Memory B cell (primary cell): ENCODE measurements around the gene AKR7A2.
"Not testable (repeated sequence)": the region's sequence is repeated elsewhere in the genome, so short reads cannot be mapped to it uniquely, and the experiment has no call there.

Source experiments
- ATAC-seq: fragments of 150-1000 bp; cut with Tn5 transposase; 2 replicates; pipeline ENCODE4 v1.10.0; 2021; ENCODE audit warnings: low read depth, mild to moderate bottlenecking, moderate library complexity
- DNase-seq, 2 donors: peaks; one replicate each; pipeline ENCODE4 v3.0.0; 2022; ENCODE audit warnings: low spot score in 2 of 2
- H3K27ac Mint-ChIP-seq: one replicate; pipeline ENCODE4 v1.8.0; 2022; ENCODE audit warnings: mild to moderate bottlenecking, moderate library complexity, mixed read lengths
- H3K27me3 Mint-ChIP-seq: one replicate; pipeline ENCODE4 v1.8.0; 2022; ENCODE audit warnings: mixed read lengths
- H3K36me3 Mint-ChIP-seq: one replicate; pipeline ENCODE4 v1.8.0; 2022; ENCODE audit warnings: mild to moderate bottlenecking, mixed read lengths
- H3K4me1 Mint-ChIP-seq: one replicate; pipeline ENCODE4 v1.8.0; 2022; ENCODE audit warnings: mixed read lengths
- H3K4me3 Mint-ChIP-seq: one replicate; pipeline ENCODE4 v1.8.0; 2022; ENCODE audit warnings: mild to moderate bottlenecking, moderate library complexity, mixed read lengths
- H3K9me3 Mint-ChIP-seq: one replicate; pipeline ENCODE4 v1.8.0; 2022; ENCODE audit warnings: mixed read lengths

Gene AKR7A2

GRCh38 chr1:19310720-19311502 is 1.0 kb downstream of the AKR7A2 start:
- Mint-ChIP-seq H3K4me3 (peak overlapping the region; percentile 88), H3K4me1 (peaks cover 34% of the 10 kb centered on the region), H3K36me3 (peaks cover 12% of the 10 kb centered on the region), H3K27ac (peak overlapping the region; percentile 42), H3K27me3 (no peaks in the 10 kb centered on the region), H3K9me3 (no peaks in the 10 kb centered on the region)
- no peak for ATAC-seq
- DNase-seq, result no peak

DNA sequence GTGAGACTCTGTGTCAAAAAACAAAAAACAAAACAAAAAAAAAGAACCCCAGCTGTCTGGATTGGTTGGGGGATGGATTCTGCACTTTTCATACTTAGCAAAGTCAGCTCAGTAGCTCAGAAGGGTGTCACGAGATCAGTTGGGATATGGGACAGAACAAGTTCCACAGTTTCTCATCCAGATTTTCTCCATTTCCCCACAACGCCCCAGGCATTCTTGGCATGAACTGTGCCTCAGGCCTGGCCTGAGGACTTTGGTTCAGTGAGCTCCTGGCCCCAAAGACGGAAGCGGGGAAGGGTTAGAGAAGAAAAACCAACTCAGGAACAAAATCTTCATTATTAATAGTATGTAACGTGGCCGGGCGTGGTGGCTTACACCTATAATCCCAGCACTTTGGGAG is 1.9 kb downstream of the AKR7A2 start:
- Mint-ChIP-seq H3K27me3 (no peaks in the 10 kb centered on the region), H3K4me1 (peaks cover 27% of the 10 kb centered on the region), H3K9me3 (no peaks in the 10 kb centered on the region), H3K4me3 (no peak overlapping the region), H3K27ac (no peak overlapping the region), H3K36me3 (peaks cover 18% of the 10 kb centered on the region)
- no peak for DNase-seq
- no peak for ATAC-seq

- no peak overlapping the region for H3K27ac Mint-ChIP-seq
- H3K27me3 Mint-ChIP-seq, result no peaks in the 10 kb centered on the region
- H3K9me3 Mint-ChIP-seq, result no peaks in the 10 kb centered on the region
- peaks cover 24% of the 10 kb centered on the region for H3K36me3 Mint-ChIP-seq
- H3K4me3 Mint-ChIP-seq, result no peak overlapping the region
- no peak for ATAC-seq
- peaks cover 19% of the 10 kb centered on the region for H3K4me1 Mint-ChIP-seq
- DNase-seq, result no peak
These were observed 2.7 kb downstream of the AKR7A2 start for GRCh38 chr1:19309123-19309813.

GRCh38 chr1:19308509-19308907 is 3.4 kb downstream of the AKR7A2 start:
- DNase-seq (no peak), ATAC-seq (no peak)
- Mint-ChIP-seq H3K36me3 (peaks cover 29% of the 10 kb centered on the region), H3K4me1 (peaks cover 13% of the 10 kb centered on the region), H3K27me3 (no peaks in the 10 kb centered on the region), H3K9me3 (no peaks in the 10 kb centered on the region), H3K27ac (no peak overlapping the region), H3K4me3 (no peak overlapping the region)

GRCh38 chr1:19307794-19308508 is 4.0 kb downstream of the AKR7A2 start:
- Mint-ChIP-seq H3K9me3 (no peaks in the 10 kb centered on the region), H3K4me1 (peaks cover 7% of the 10 kb centered on the region), H3K36me3 (peaks cover 32% of the 10 kb centered on the region), H3K27ac (no peak overlapping the region), H3K4me3 (no peak overlapping the region), H3K27me3 (no peaks in the 10 kb centered on the region)
- no peak for ATAC-seq
- DNase-seq, result no peak

GRCh38 chr1:19306941-19307340 is 5.0 kb downstream of the AKR7A2 start:
- no peak for ATAC-seq
- H3K27ac Mint-ChIP-seq, result no peak overlapping the region
- H3K27me3 Mint-ChIP-seq, result no peaks in the 10 kb centered on the region
- H3K4me1 Mint-ChIP-seq, result peaks cover 7% of the 10 kb centered on the region
- H3K4me3 Mint-ChIP-seq, result no peak overlapping the region
- no peaks in the 10 kb centered on the region for H3K9me3 Mint-ChIP-seq
- peaks cover 32% of the 10 kb centered on the region for H3K36me3 Mint-ChIP-seq
- no peak for DNase-seq

DNA sequence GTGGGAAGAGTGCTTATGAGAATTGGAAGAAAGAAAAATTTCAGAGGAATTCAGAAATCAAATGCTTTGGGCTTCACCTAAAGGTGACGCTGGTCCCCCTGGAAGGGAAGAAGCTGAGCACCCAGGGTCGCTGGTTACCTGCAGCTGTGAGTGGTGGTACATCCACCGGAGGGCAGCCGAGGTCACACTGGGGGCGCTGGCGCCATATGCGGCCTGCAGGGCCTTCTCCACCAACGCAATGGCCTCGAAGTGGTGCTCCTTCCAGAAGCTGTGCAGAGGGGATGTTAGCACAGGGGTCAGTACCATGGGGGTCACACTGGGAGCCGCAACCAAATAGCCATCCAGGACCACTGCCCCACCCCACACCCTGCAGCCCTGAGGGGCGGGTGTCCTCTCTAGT is 6.1 kb downstream of the AKR7A2 start:
- no peak for DNase-seq
- no peak for ATAC-seq
- H3K4me1 Mint-ChIP-seq, result peaks cover 2% of the 10 kb centered on the region
- H3K27ac Mint-ChIP-seq, result no peak overlapping the region
- no peaks in the 10 kb centered on the region for H3K9me3 Mint-ChIP-seq
- H3K4me3 Mint-ChIP-seq, result no peak overlapping the region
- no peaks in the 10 kb centered on the region for H3K27me3 Mint-ChIP-seq
- H3K36me3 Mint-ChIP-seq, result peaks cover 34% of the 10 kb centered on the region

GRCh38 chr1:19304081-19304480 is 7.9 kb downstream of the AKR7A2 start:
- not testable (repeated sequence) for H3K4me3 Mint-ChIP-seq, H3K27ac Mint-ChIP-seq, H3K27me3 Mint-ChIP-seq, ATAC-seq, H3K9me3 Mint-ChIP-seq, H3K4me1 Mint-ChIP-seq, DNase-seq
- H3K36me3 Mint-ChIP-seq, result peaks cover 36% of the 10 kb centered on the region

DNA sequence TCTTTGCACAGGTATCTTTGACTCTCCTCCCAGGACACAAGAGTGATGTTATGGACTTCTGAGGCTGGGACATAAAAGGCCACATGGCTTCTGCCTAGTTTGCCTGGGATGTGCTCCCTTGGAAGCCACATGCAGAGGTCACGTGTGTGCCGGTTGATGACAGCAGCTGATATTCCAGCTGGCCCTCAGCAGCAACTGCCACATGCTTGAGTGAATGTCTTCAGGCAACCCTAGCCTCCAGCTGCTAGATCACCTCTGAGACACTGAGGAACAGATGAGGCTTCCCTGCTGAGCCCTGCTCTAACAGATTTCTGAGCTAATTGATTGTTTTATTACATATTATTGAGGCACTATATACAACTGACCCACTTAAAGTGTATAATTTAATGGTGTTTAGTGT is 11.7 kb downstream of the AKR7A2 start:
- ATAC-seq (no peak), DNase-seq (no peak)
- H3K27me3 Mint-ChIP-seq, result no peaks in the 10 kb centered on the region
- no peak overlapping the region for H3K4me3 Mint-ChIP-seq
- H3K36me3 Mint-ChIP-seq, result peaks cover 31% of the 10 kb centered on the region
- H3K4me1 Mint-ChIP-seq, result peaks cover 2% of the 10 kb centered on the region
- no peak overlapping the region for H3K27ac Mint-ChIP-seq
- H3K9me3 Mint-ChIP-seq, result peaks cover 8% of the 10 kb centered on the region

DNA sequence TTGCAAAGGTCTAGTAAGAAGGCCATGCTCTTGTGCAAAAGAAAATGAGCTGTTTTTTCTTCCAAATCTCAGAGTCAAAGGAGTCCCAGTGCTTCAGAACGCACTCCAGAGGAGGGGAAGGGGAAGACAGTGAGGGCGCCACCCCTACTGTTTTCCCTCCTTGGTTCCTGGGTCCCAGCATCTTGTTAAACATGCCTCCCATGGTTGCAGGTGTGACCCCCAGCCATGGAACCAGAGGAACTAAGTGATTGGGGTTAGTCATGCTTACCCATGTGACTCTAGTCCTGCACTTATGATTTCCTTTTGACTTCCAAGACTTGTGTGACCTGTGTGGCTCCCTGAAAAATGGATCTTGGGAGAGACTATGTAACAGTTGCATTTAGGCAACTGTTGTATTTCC is 17.3 kb downstream of the AKR7A2 start:
- Mint-ChIP-seq H3K9me3 (peaks cover 18% of the 10 kb centered on the region), H3K36me3 (peaks cover 30% of the 10 kb centered on the region), H3K4me1 (peaks cover 2% of the 10 kb centered on the region), H3K4me3 (no peak overlapping the region), H3K27me3 (no peaks in the 10 kb centered on the region), H3K27ac (no peak overlapping the region)
- ATAC-seq (no peak), DNase-seq (no peak)

DNA sequence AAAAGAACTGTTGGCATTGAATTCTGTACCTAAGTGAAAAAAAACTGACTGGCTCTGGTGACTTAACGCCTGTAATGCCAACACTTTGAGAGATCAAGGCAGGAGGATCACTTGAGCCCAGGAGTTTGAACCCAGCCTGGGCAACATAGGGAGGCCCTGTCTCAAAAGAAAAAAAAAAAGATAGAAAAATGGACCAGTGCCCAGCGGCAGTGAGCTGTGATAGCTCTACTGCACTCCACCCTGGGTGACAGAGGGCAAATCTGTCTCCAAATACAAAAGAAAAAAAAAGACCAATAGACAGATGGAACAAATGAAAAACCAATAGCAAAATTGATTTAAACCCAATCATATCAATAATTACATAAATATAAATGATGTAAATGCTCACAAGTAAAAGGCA is 22.7 kb downstream of the AKR7A2 start:
- Mint-ChIP-seq H3K36me3 (peaks cover 14% of the 10 kb centered on the region), H3K4me1 (peaks cover 6% of the 10 kb centered on the region), H3K9me3 (peaks cover 4% of the 10 kb centered on the region), H3K4me3 (peak overlapping the region; percentile 55), H3K27ac (no peak overlapping the region), H3K27me3 (peaks cover 5% of the 10 kb centered on the region)
- ATAC-seq (no peak), DNase-seq (no peak)

- not testable (repeated sequence) for H3K9me3 Mint-ChIP-seq, H3K4me1 Mint-ChIP-seq, H3K27ac Mint-ChIP-seq, H3K27me3 Mint-ChIP-seq
- ATAC-seq (peak; percentile 96), DNase-seq (peak in 1 of 2 donors; percentile 33)
- peak within 1 kb of the TSS; percentile 80 for H3K4me3 Mint-ChIP-seq
- H3K36me3 Mint-ChIP-seq, result peaks cover 12% of the 10 kb centered on the region
These were observed 23.4 kb downstream of the AKR7A2 start, which contains the start of gene AKR7A3 for GRCh38 chr1:19288324-19289241. Gene AKR7A3 (minus strand): TSS chr1:19288770. CDS start chr1:19288709, 61 bp downstream.

DNA sequence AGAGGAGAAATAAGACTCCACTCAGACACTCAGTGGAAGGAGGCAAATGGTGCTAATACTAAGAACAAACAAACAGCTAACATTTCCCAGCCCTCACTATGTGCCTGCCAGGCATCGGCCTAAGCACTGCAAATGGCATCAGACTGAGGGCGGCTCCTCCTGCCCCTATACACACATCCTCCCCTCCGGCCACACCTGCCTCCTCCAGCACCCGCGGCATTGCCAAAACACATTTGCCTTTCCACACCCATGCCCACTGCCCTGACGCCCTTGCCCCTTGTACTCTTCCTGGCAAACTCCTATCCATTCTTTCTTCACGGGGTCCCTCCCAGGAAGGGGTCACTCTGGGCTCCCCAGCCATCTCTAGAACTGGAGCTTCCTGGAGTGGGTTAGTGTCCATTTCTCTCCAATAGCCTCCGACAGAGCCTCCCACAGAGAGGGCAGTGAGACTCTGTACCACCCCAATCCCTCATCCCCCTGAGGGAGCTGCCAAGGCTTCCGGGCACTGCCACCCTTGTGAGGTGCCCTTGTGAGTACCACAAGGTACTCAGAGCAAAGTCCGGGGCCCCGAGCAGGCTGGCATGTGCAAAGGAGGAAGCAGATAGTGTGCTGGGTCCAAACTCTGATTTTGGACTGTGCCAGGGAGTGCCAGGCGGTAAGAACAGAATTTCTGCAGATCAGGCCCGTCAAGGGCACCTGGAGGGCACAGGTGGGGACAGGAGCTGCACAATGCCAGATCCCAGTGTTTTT is 24.3 kb downstream of the AKR7A2 start:
- no peak for DNase-seq

More for the DNA sequence above, 24.3 kb downstream of the AKR7A2 start:
- Mint-ChIP-seq H3K4me3 (peak overlapping the region; percentile 80), H3K4me1 (peaks cover 6% of the 10 kb centered on the region), H3K36me3 (peaks cover 12% of the 10 kb centered on the region), H3K27ac (no peak overlapping the region), H3K27me3 (peaks cover 5% of the 10 kb centered on the region), H3K9me3 (peaks cover 1% of the 10 kb centered on the region)
- ATAC-seq, result no peak
